SK-N-SH treated with all-trans-retinoic acid at 6 μM for 48 hours (cell line): Measurements from ENCODE around the gene C19orf53.
"Not testable (repeated sequence)": the region's sequence is repeated elsewhere in the genome, so short reads cannot be mapped to it uniquely, and the experiment has no call there.

ENCODE experiments used
- PATZ1 ChIP-seq: fragments of 250-450 bp; sonication (Bioruptor Pico); IDR thresholded peaks from 2 replicates; pipeline ENCODE4 v1.8.0; 2020; ENCODE audit warnings: mild to moderate bottlenecking, moderate library complexity, borderline replicate concordance
- TCF4 ChIP-seq: fragments of 250-450 bp; sonication (Bioruptor Pico); IDR thresholded peaks from 2 replicates; pipeline ENCODE4 v1.8.0; 2021; ENCODE audit warnings: mild to moderate bottlenecking, moderate library complexity, borderline replicate concordance
- ZC3H10 ChIP-seq: fragments of 250-450 bp; sonication (Bioruptor Pico); IDR thresholded peaks from 2 replicates; pipeline ENCODE4 v1.5.1; 2021; ENCODE audit warnings: mild to moderate bottlenecking, moderate library complexity
- ZFP3 ChIP-seq: fragments of 250-450 bp; sonication (Bioruptor Pico); IDR thresholded peaks from 2 replicates; pipeline ENCODE4 v1.5.0; 2020; ENCODE audit warnings: mild to moderate bottlenecking, moderate library complexity
- ZFP30 ChIP-seq: fragments of 450-650 bp; formaldehyde crosslinking; IDR thresholded peaks from 2 replicates; pipeline ENCODE4 v1.5.0; 2022; ENCODE audit warnings: mild to moderate bottlenecking, moderate library complexity
- ZNF565 ChIP-seq: fragments of 450-650 bp; formaldehyde crosslinking; conservative IDR thresholded peaks from 2 replicates; pipeline ENCODE4 v1.5.0; 2020; ENCODE audit warnings: low read depth, mild to moderate bottlenecking, moderate library complexity

- not testable (repeated sequence) for TF ChIP-seq TCF4 (CRISPR knock-in tag); ZNF565; PATZ1 (CRISPR knock-in tag); ZFP30; ZFP3 (CRISPR knock-in tag); ZC3H10
Measured at GRCh38 chr19:13793317-13793716, 19.1 kb downstream of the C19orf53 start.
